Prostate gland (tissue), 2 donors: ENCODE measurements around the gene PLXDC2.

ENCODE experiments used
- CTCF ChIP-seq, 4 experiments: fragments of 200-600 bp in 2 of 4; fragments of 450-650 bp in 2 of 4; sonication (generic) in 2 of 4; IDR thresholded peaks; 1 replicate in 3 of 4; 2 replicates in 1 of 4; pipeline ENCODE4 v1.5.1; 2016 to 2019; ENCODE audit warnings: antibody characterized with exemption in 4 of 4, mild to moderate bottlenecking in 2 of 4, moderate library complexity in 2 of 4
- POLR2AphosphoS5 ChIP-seq: sonication (generic); formaldehyde crosslinking; IDR thresholded peaks from one replicate; pipeline ENCODE4 v1.6.1; 2017; ENCODE audit warnings: antibody characterized with exemption

GRCh38 chr10:19966751-19967150 lies 150.5 kb downstream of the PLXDC2 start:
- TF ChIP-seq CTCF (IDR thresholded peaks at IDR 0.05) (no peak), POLR2AphosphoS5 (no peak)
